ENCODE results near the gene RCSD1.

DNA sequence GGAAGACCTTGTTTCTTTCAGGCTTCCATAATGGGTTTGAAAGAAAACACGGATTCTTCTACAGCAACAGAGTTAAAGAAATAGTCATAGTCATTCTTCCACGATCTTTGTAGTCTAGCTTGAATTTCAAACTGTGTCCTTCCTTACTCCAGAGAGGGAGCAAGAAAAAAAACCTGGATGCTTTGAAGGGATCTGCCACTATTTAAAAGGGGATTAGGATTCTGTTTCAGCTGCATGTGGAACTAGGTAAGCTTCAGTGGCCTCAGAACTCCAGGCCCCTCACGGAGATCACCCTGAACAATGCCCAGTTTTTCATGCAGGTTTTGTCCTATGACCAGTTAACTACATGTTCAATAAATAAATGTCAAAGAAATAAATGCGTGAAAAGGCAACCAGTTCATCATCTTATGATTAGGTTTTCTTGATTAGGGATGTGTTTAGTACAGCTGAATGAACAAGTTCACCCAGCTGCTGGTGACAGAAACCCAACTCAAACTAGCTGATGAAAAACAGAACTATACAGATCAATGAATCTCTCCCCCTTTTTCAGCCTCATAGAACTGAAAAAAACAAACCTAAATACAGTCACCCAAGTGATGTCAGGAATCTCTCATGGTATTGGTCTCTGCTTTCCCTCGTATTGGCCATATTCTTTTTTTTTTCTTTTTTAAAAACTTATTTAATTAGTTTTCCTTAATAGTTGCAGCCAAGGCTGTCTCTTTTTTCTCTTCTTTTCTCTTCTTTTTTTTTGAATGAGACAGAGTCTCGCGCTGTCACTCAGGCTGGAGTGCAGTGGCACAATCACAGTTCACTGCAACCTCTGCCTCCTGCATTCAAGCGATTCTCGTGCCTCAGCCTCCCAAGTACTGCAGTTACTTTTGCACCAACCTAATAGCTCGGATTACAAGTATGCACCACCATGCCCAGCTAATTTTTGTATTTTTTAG, 77.2 kb downstream of the RCSD1 start:
- TF ChIP-seq FOXK1 (CRISPR knock-in tag; IDR thresholded peaks at IDR 0.05) (no peak), NR1H2 (CRISPR knock-in tag; IDR thresholded peaks at IDR 0.05) (no peak), ZNF121 (CRISPR knock-in tag; IDR thresholded peaks at IDR 0.05) (no peak), ELF4 (CRISPR knock-in tag; IDR thresholded peaks at IDR 0.05; ENCODE audit: low read depth) (no peak), SP1 (CRISPR knock-in tag; conservative IDR thresholded peaks at IDR 0.05) (no peak)
- TF ChIP-seq, protein P1, sequence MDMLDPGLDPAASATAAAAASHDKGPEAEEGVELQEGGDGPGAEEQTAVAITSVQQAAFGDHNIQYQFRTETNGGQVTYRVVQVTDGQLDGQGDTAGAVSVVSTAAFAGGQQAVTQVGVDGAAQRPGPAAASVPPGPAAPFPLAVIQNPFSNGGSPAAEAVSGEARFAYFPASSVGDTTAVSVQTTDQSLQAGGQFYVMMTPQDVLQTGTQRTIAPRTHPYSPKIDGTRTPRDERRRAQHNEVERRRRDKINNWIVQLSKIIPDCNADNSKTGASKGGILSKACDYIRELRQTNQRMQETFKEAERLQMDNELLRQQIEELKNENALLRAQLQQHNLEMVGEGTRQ (CRISPR knock-in tag; IDR thresholded peaks at IDR 0.05): no peak
- TF ChIP-seq, protein P2, sequence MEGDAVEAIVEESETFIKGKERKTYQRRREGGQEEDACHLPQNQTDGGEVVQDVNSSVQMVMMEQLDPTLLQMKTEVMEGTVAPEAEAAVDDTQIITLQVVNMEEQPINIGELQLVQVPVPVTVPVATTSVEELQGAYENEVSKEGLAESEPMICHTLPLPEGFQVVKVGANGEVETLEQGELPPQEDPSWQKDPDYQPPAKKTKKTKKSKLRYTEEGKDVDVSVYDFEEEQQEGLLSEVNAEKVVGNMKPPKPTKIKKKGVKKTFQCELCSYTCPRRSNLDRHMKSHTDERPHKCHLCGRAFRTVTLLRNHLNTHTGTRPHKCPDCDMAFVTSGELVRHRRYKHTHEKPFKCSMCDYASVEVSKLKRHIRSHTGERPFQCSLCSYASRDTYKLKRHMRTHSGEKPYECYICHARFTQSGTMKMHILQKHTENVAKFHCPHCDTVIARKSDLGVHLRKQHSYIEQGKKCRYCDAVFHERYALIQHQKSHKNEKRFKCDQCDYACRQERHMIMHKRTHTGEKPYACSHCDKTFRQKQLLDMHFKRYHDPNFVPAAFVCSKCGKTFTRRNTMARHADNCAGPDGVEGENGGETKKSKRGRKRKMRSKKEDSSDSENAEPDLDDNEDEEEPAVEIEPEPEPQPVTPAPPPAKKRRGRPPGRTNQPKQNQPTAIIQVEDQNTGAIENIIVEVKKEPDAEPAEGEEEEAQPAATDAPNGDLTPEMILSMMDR (IDR thresholded peaks at IDR 0.05): no peak

All from WTC11 (cell line).